Glutamatergic neuron (in vitro differentiated cells): ENCODE data around the gene SLC24A3. TPM values are rescaled to one million over a fixed set of nuclear protein-coding genes. Genes with fewer than 3 reads are reported as not detected.

Source experiments
- DNase-seq: peaks from one replicate; pipeline ENCODE4 v3.0.0; 2022
- H3K27ac Mint-ChIP-seq: one replicate; pipeline ENCODE4 v1.8.0; 2020; ENCODE audit warnings: mild to moderate bottlenecking, mixed read lengths, inconsistent platforms; ENCODE audit not compliant: unreplicated experiment
- H3K27me3 Mint-ChIP-seq: one replicate; pipeline ENCODE4 v1.8.0; 2020; ENCODE audit warnings: mild to moderate bottlenecking, moderate library complexity, mixed read lengths, inconsistent platforms; ENCODE audit not compliant: unreplicated experiment
- H3K36me3 Mint-ChIP-seq: one replicate; pipeline ENCODE4 v1.8.0; 2020; ENCODE audit warnings: mild to moderate bottlenecking, mixed read lengths, inconsistent platforms; ENCODE audit not compliant: unreplicated experiment
- H3K4me1 Mint-ChIP-seq: one replicate; pipeline ENCODE4 v1.8.0; 2020; ENCODE audit warnings: mild to moderate bottlenecking, low read depth, mixed read lengths, inconsistent platforms; ENCODE audit not compliant: unreplicated experiment
- H3K4me3 Mint-ChIP-seq: one replicate; pipeline ENCODE4 v1.8.0; 2020; ENCODE audit warnings: mild to moderate bottlenecking, mixed read lengths, inconsistent platforms; ENCODE audit not compliant: unreplicated experiment
- H3K9me3 Mint-ChIP-seq: one replicate; pipeline ENCODE4 v1.8.0; 2020; ENCODE audit warnings: mild to moderate bottlenecking, moderate library complexity, mixed read lengths, inconsistent platforms; ENCODE audit not compliant: unreplicated experiment
- total RNA-seq: library from RNA; stranded (reverse); fragmentation: NEBNext Ultra II Directional; extraction: Animal tissue kit (Norgen Biotek cat#: 25700); gene quantifications from one replicate; pipeline ENCODE4 v1.2.1, GENCODE V29; 2021; ENCODE audit not compliant: unreplicated experiment
- TF ChIP-seq, protein P1 (sequence below): fragments of 200-600 bp; sonication (generic); IDR thresholded peaks from one replicate; pipeline ENCODE4 v1.5.0; 2021; ENCODE audit not compliant: partially characterized antibody, unreplicated experiment

The SLC24A3 gene
- total RNA-seq, 1 donor from 2014 or later, result 9.7 TPM

DNA sequence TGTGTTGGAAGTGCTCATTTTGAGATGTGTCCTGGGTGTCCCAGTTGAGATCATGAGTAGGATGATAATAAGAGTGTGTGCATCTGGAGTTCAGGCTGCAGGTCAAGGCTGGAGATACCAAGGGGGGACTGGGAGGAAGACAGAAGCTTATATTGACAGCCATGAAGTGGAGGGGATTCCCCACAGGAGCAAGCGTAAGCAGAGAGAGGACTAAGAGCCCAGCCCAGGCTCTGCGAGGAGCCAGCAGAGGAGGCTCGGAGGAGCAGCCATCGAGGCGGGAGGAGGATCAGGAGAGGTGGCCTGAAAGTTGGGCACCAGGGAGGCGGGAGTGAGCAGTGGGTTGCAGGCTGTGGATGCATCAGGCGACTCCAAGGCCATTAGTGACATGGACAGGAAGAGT lies 116.2 kb downstream of the SLC24A3 start:
- Mint-ChIP-seq H3K27ac (no peak overlapping the region), H3K27me3 (peaks cover 2% of the 10 kb centered on the region), H3K4me3 (no peak overlapping the region), H3K36me3 (peaks cover 12% of the 10 kb centered on the region), H3K9me3 (no peaks in the 10 kb centered on the region), H3K4me1 (peaks cover 9% of the 10 kb centered on the region)
- TF ChIP-seq, protein P1, sequence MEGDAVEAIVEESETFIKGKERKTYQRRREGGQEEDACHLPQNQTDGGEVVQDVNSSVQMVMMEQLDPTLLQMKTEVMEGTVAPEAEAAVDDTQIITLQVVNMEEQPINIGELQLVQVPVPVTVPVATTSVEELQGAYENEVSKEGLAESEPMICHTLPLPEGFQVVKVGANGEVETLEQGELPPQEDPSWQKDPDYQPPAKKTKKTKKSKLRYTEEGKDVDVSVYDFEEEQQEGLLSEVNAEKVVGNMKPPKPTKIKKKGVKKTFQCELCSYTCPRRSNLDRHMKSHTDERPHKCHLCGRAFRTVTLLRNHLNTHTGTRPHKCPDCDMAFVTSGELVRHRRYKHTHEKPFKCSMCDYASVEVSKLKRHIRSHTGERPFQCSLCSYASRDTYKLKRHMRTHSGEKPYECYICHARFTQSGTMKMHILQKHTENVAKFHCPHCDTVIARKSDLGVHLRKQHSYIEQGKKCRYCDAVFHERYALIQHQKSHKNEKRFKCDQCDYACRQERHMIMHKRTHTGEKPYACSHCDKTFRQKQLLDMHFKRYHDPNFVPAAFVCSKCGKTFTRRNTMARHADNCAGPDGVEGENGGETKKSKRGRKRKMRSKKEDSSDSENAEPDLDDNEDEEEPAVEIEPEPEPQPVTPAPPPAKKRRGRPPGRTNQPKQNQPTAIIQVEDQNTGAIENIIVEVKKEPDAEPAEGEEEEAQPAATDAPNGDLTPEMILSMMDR, result no peak
- no peak for DNase-seq

DNA sequence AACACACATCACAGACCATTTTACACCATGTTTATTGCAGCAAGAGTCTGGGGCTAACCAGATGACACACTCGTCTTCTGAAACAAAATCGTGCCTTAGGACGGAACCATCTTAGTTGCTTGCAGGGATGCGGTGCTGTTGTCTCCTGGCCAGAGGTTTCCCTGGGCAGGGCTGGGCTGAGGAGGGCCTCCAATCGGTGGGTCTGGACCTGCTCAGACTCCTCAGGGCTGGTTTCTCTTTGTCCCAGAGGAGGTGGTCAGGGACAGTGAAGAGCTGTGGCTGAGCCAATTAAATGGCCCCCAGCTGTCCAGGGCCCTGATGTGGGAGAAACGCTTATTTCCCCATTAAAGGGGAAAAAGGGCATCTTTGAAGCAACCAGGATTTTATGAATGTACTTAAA lies 117.6 kb downstream of the SLC24A3 start:
- H3K4me3 Mint-ChIP-seq, result no peak overlapping the region

DNA sequence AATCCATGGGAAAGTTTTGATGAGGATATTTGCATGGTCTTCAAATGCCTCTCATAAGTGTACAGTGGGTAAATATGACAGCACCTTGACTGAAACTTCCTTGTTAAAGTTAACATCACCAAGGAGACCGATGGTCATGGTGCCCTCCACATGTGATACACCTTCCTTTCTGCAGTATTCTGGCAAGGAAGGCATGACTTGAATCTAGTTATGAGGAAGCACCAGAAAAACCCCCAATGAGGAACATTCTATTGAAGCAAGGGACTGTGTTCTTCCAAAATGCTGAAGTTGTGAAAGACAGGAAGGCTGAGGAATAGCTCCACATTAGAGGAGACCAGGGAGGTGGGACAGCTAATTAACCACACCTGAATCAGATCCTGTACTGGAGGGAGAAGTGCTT lies 118.3 kb downstream of the SLC24A3 start:
- H3K4me3 Mint-ChIP-seq, result no peak overlapping the region
- H3K27me3 Mint-ChIP-seq, result peaks cover 2% of the 10 kb centered on the region
- peaks cover 15% of the 10 kb centered on the region for H3K4me1 Mint-ChIP-seq
- H3K36me3 Mint-ChIP-seq, result peaks cover 12% of the 10 kb centered on the region
- H3K27ac Mint-ChIP-seq, result no peak overlapping the region
- DNase-seq, result no peak
- no peaks in the 10 kb centered on the region for H3K9me3 Mint-ChIP-seq
- TF ChIP-seq, protein P1, result no peak

More for the DNA sequence above, 117.6 kb downstream of the SLC24A3 start:
- Mint-ChIP-seq H3K4me1 (peaks cover 15% of the 10 kb centered on the region), H3K27me3 (peaks cover 2% of the 10 kb centered on the region), H3K9me3 (no peaks in the 10 kb centered on the region), H3K27ac (no peak overlapping the region), H3K36me3 (peaks cover 12% of the 10 kb centered on the region)
- DNase-seq, result no peak
- TF ChIP-seq, protein P1, result no peak

DNA sequence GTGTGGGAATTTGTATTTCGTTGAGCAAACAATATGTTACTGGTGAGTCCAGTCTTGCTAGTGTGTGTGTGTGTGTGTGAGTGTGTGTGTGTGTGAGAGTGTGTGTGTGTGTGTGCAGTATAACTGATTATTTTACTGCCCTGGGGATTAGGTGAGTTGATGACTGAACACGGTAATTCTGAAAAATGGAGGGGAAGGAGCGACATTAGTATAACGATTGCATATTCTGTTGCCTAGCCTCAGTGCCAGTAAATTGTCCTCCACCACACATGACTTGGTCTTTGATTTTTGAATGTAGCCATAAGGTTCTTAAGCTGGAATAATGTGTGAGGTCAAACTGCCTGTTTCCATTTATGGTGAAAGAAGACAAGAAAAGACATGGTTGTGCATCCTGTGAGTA lies 121.1 kb downstream of the SLC24A3 start:
- DNase-seq, result no peak
- Mint-ChIP-seq H3K36me3 (peaks cover 6% of the 10 kb centered on the region), H3K4me3 (no peak overlapping the region), H3K27ac (no peak overlapping the region), H3K9me3 (no peaks in the 10 kb centered on the region), H3K4me1 (peaks cover 19% of the 10 kb centered on the region), H3K27me3 (peaks cover 2% of the 10 kb centered on the region)
- TF ChIP-seq, protein P1, result no peak

DNA sequence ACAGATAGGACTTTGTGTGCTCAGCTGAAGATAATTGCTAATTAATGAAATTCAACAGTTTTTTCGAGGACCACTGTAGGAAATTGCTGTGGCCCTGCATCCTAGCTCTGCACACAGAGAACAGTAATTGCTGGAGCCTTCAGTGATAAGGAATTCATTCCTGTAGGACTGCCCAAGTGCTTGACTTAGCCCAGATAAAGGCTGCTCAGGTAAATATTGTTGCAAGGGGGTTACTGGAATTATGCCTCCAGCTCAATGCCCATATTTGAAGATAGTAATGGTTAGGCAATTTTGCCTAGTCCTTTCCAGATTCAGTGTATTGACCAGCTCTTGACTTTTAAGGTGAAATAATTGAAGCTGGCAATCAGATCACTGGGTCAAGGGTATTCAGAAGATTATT lies 122.9 kb downstream of the SLC24A3 start:
- TF ChIP-seq, protein P1, result no peak
- H3K4me1 Mint-ChIP-seq, result peaks cover 32% of the 10 kb centered on the region
- H3K36me3 Mint-ChIP-seq, result peaks cover 6% of the 10 kb centered on the region
- no peak overlapping the region for H3K4me3 Mint-ChIP-seq
- DNase-seq, result no peak
- H3K9me3 Mint-ChIP-seq, result no peaks in the 10 kb centered on the region
- peaks cover 4% of the 10 kb centered on the region for H3K27me3 Mint-ChIP-seq
- H3K27ac Mint-ChIP-seq, result no peak overlapping the region
